Activated T-helper 1 cell treated with anti-CD3 and anti-CD28 coated beads, Interleukin-2, amount 50 U/mL, for 16 hours (primary cell): ENCODE results near the gene ART3.
A peak's percentile ranks its signal among the peaks of the same experiment; 100 is the strongest.

Source experiments
- DNase-seq, 2 donors: peaks; one replicate each; pipeline ENCODE4 v3.0.0-alpha.2; 2020; ENCODE audit warnings: low read depth in 1 of 2, low spot score in 1 of 2

The ART3 gene

DNA sequence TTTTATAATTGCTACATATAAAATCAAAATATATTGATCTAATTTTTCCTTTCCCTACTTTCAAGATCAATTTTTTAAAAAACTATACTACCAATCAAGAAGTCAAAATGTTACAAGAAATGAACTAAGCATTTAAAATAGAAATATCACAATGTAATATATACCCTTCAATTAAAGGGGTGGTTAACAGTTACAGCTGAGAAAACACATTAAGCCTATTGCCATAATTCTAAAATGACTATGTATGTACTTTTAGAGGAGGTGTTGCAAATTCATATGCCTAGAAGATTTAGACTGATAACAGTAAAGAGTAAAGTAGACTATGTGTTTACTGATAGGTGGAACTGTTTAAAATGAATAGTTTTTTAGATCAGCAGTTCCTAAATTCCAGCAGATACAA, 70.0 kb downstream of the ART3 start:
- DNase-seq: no peak

DNA sequence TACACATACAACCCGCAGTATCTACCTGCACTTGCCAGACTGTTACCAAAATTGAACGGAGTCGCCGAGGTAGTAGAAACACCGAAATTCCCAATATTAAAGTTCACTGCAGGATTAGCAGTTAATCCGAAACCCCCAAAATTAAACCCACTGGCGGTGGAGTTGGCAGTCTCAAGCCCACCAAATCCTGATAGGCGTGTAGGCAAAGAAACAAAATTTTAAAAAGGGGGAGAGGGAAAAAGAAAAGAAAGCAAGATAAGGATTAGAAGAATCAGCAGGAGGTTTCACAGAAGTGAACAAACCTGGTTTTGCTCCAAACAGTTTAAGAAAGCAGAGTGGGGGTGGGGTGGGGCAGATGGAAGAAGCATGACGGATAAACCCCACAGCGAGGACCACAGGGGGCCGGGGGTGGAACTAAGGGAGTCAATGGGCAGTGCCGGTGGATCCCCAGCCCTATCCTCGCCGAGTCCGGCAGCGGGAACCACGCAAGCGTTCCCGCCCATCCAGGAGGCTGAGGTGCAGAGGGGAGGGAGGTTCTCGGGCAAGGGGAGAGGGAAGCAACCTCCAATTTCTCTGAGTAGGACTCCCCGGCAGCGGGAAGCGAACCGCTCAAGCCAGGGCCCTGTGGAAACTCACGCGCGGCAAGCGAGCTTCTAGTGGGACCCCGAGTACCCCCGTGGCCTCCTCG, 73.1 kb downstream of the ART3 start:
- peak in 1 of 2 donors; percentile 23 for DNase-seq

- DNase-seq: peak; percentile 90
These were observed 73.8 kb downstream of the ART3 start, which contains the start of gene NUP54 for GRCh38 chr4:76148142-76148865. NUP54 (minus strand) TSS chr4:76148397; CDS start chr4:76148374, 23 bp downstream.

- DNase-seq: no peak
These were observed 78.8 kb downstream of the ART3 start for GRCh38 chr4:76153356-76153755.

DNA sequence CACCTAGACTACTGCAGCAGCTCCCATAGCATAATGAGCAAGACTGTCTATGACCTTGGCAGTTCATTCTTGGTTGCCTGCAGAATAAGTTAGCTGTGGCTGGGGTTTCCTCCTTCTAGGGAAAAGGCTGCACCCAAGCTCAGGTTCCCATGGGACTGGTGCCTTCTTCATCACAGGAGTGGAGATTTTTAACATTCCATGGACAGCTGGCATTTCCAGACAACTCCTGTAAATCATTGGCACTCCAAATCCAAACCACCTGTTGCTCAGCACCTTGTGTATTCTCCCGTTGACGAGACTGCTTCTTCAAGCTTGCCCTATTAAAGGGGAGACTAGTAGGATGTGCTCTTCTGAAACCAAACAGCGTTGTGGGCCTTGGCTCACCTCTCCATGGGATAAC, 81.5 kb downstream of the ART3 start:
- no peak for DNase-seq

DNA sequence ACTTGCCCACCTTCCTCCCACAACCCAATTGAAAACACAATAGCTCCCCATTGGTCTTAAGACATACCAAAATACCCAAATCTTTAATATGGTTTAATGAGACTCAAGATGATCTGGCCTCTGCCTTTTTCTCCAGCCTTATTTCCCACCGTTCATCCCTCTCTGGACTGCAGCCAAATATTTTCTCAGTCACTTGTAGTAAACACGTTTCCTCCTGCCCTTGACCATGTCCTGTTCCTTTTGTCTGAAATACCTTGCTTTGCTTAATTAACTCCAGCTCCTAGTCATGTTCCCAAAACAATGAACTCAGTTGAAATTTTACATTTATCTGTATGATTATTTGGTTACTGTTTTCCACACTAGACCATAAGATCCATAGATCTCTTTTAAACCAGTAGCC, 82.1 kb downstream of the ART3 start:
- no peak for DNase-seq

GRCh38 chr4:76160355-76160754, 85.8 kb downstream of the ART3 start:
- DNase-seq: no peak
